Stimulated activated CD8-positive, alpha-beta memory T cell treated with anti-CD3 and anti-CD28 coated beads, Interleukin-12 subunit alpha, Interleukin-12 subunit beta, amount 100 ng/mL, for 1 hour (primary cell): ENCODE measurements around the gene KRT37.

Source experiments
- DNase-seq: peaks from one replicate; pipeline ENCODE4 v3.0.0-alpha.2; 2020; ENCODE audit warnings: low read depth

Gene KRT37

GRCh38 chr17:41424111-41424635, at the start of gene KRT37:
KRT37 (minus strand) TSS chr17:41424585; CDS start chr17:41424523, 62 bp downstream.
- no peak for DNase-seq

GRCh38 chr17:41468346-41468745, 44.0 kb upstream of the KRT37 start:
- DNase-seq = no peak

- no peak for DNase-seq
Measured at GRCh38 chr17:41467561-41467960, 43.2 kb upstream of the KRT37 start.

- DNase-seq = no peak
Measured at GRCh38 chr17:41466988-41467387, 42.6 kb upstream of the KRT37 start, which contains the start of gene KRT32. KRT32 (minus strand) TSS chr17:41467386; CDS start chr17:41467325, 61 bp downstream.

GRCh38 chr17:41464682-41465081, 40.3 kb upstream of the KRT37 start:
- DNase-seq = no peak

- no peak for DNase-seq
Measured at GRCh38 chr17:41464173-41464572, 39.8 kb upstream of the KRT37 start.

- no peak for DNase-seq
Measured at GRCh38 chr17:41463746-41464145, 39.4 kb upstream of the KRT37 start.

GRCh38 chr17:41462705-41463104, 38.3 kb upstream of the KRT37 start:
- DNase-seq = no peak

GRCh38 chr17:41457676-41458075, 33.3 kb upstream of the KRT37 start:
- no peak for DNase-seq

GRCh38 chr17:41456204-41456603, 31.8 kb upstream of the KRT37 start:
- no peak for DNase-seq

GRCh38 chr17:41455236-41455635, 30.9 kb upstream of the KRT37 start:
- no peak for DNase-seq

- DNase-seq = no peak
Measured at GRCh38 chr17:41453066-41453465, 28.7 kb upstream of the KRT37 start.

- no peak for DNase-seq
Measured at GRCh38 chr17:41452281-41452680, 27.9 kb upstream of the KRT37 start.

GRCh38 chr17:41451154-41451728, 26.9 kb upstream of the KRT37 start:
- DNase-seq = no peak

- DNase-seq = no peak
Measured at GRCh38 chr17:41449008-41449407, 24.6 kb upstream of the KRT37 start.

GRCh38 chr17:41448506-41448905, 24.1 kb upstream of the KRT37 start:
- DNase-seq = no peak

- no peak for DNase-seq
Measured at GRCh38 chr17:41446806-41447205, 22.4 kb upstream of the KRT37 start.

GRCh38 chr17:41444640-41445039, 20.3 kb upstream of the KRT37 start:
- DNase-seq = no peak

GRCh38 chr17:41444186-41444585, 19.8 kb upstream of the KRT37 start:
- no peak for DNase-seq

- no peak for DNase-seq
Measured at GRCh38 chr17:41442739-41443138, 18.4 kb upstream of the KRT37 start.

- no peak for DNase-seq
Measured at GRCh38 chr17:41440531-41441033, 16.2 kb upstream of the KRT37 start, which contains the start of gene KRT38. KRT38 (minus strand) TSS chr17:41440983; CDS start chr17:41440921, 62 bp downstream.

GRCh38 chr17:41439375-41439774, 15.0 kb upstream of the KRT37 start:
- no peak for DNase-seq

GRCh38 chr17:41437769-41438168, 13.4 kb upstream of the KRT37 start:
- no peak for DNase-seq

GRCh38 chr17:41437254-41437653, 12.9 kb upstream of the KRT37 start:
- DNase-seq = no peak
